Stomach (tissue), 9 donors: ENCODE measurements around the gene CYB5D1. TPM values are rescaled to one million over a fixed set of nuclear protein-coding genes. Genes with fewer than 3 reads are reported as not detected.

Source experiments
- DNase-seq, 2 donors: peaks; one replicate each; pipeline versions ENCODE4 v3.0.0 to v3.0.0-alpha.2; 2013 to 2019
- H3K27ac ChIP-seq, 5 donors: fragments of 200-600 bp in 4 of 5; sonication (generic) in 4 of 5; one replicate each; pipeline ENCODE4 v1.5.1; 2013 to 2019; ENCODE audit warnings: mild to moderate bottlenecking in 1 of 5, moderate library complexity in 1 of 5
- H3K27me3 ChIP-seq, 3 donors: fragments of 200-600 bp; sonication (generic); one replicate each; pipeline ENCODE4 v1.5.1; 2017 to 2019; ENCODE audit warnings: mixed run types in 1 of 3
- H3K36me3 ChIP-seq, 4 donors: fragments of 200-600 bp; sonication (generic); 1 replicate in 3 of 4; 2 replicates in 1 of 4; pipeline ENCODE4 v1.5.1; 2016 to 2019
- H3K4me1 ChIP-seq, 4 donors: fragments of 200-600 bp; sonication (generic); one replicate each; pipeline ENCODE4 v1.5.1; 2016 to 2019
- H3K4me3 ChIP-seq, 4 donors: fragments of 200-600 bp; sonication (generic) in 3 of 4; one replicate each; pipeline ENCODE4 v1.5.1; 2016 to 2019; ENCODE audit warnings: mild to moderate bottlenecking in 1 of 4
- H3K9me3 ChIP-seq, 4 donors: fragments of 200-600 bp; sonication (generic); one replicate each; pipeline ENCODE4 v1.5.1; 2016 to 2019
- CTCF ChIP-seq, 7 experiments: fragments of 450-650 bp in 4 of 7; fragments of 200-600 bp in 3 of 7; sonication (generic) in 3 of 7; IDR thresholded peaks; one replicate each; pipeline ENCODE4 v1.5.1; 2016 to 2019; ENCODE audit warnings: antibody characterized with exemption in 7 of 7, control low read depth in 2 of 7, mild to moderate bottlenecking in 1 of 7
- EP300 ChIP-seq: sonication (generic); formaldehyde crosslinking; IDR thresholded peaks from one replicate; pipeline ENCODE4 v1.6.1; 2017; ENCODE audit warnings: antibody characterized with exemption
- POLR2A ChIP-seq, 4 donors: fragments of 450-650 bp; IDR thresholded peaks; one replicate each; pipeline ENCODE4 v1.6.1; 2016; ENCODE audit warnings: antibody characterized with exemption in 4 of 4, control low read depth in 2 of 4, mild to moderate bottlenecking in 1 of 4, moderate library complexity in 1 of 4
- POLR2AphosphoS5 ChIP-seq, 3 donors: sonication (generic); formaldehyde crosslinking; IDR thresholded peaks; one replicate each; pipeline ENCODE4 v1.6.1; 2016; ENCODE audit warnings: antibody characterized with exemption in 3 of 3
- WGBS, 5 donors: extraction: QIAGEN DNeasy Blood & Tissue Kit in 3 of 5; methylation state at CpG; one replicate each; pipeline versions ENCODE4 v1.1.5 to v1.1.7; 2013 to 2018; 5-methylcytosine and 5-hydroxymethylcytosine counted together
- intact Hi-C: fragments of 100-400 bp; cut with DNase I; formaldehyde crosslinking; loops from one replicate; pipeline ENCODE4 v1.15.1; 2023; ENCODE audit warnings: low total_unique reads
- polyA plus RNA-seq, 3 donors: library from polyadenylated mRNA; stranded (reverse); fragments of 200-250 nt; gene quantifications; one replicate each; pipeline ENCODE4 v1.2.3, GENCODE V29; 2013
- total RNA-seq, 5 donors: library from RNA; depleted of rRNA; stranded (reverse); fragments of >200 nt; gene quantifications; one replicate each; pipeline versions ENCODE4 v1.1.0 to v1.2.3, GENCODE V29; 2014 to 2016
- donor health status: healthy with polysubstance abuse.
- donor health status: Bipolar disorder and iron deficiency.
- donor health status: healthy.

Gene CYB5D1
- total and polyA plus RNA-seq, 8 donors = 1.8 to 12.0 (median 4.9) TPM; not detected in 1

DNA sequence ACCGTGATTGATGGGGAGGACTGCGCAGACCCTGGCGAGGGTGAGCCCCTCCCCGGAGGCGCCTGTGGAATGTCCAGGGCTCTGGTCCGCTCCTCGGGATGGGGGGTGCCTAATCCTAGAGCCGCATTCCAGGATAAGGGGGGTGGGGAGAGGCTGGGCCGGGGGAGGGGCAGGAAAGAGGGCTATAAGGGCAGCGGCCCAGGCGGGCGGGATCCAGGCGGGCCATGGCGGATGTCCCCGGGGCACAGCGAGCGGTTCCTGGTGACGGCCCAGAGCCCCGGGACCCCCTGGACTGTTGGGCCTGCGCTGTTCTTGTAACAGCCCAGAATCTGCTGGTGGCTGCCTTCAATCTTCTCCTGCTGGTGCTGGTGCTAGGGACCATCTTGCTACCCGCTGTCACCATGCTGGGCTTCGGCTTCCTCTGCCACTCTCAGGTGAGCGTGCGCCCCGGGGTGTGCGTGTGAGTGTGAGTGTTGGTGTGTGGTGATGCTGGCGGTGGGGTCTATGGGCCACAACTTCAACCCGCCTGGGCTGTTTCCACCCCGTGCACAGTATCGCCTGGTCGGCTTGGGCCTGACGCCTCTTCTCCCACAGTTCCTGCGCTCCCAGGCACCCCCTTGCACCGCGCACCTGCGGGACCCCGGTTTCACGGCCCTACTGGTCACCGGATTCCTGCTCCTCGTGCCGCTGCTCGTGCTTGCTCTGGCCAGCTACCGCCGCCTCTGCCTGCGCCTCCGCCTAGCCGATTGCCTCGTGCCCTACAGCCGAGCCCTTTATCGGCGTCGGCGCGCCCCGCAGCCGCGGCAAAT lies 2.7 kb upstream of the CYB5D1 start, which contains the start of gene TMEM88:
TMEM88 (plus strand) TSS at position 216 of the 809 bp plus-strand sequence; CDS start at position 225, 9 bp downstream.
- intact Hi-C loops = loop anchor here (10.0 kb wide), 1 partner anchor 110 kb away; no protein-coding TSS in a partner anchor
- peaks cover 35 to 61% (median 47%) of the 10 kb centered on the region in 4 donors for H3K36me3 ChIP-seq
- 64 to 75% (median 72%) methylated on average over 44 to 57 of the region's 57 CpGs for WGBS, 5 donors

GRCh38 chr17:7855660-7856010 lies 2.2 kb upstream of the CYB5D1 start:
- 31 to 43% (median 41%) methylated on average over 12 to 15 of the region's 15 CpGs for WGBS, 5 donors
- Histone ChIP-seq H3K4me3 (peak overlapping the region; percentile 64 to 77 (median 68)), H3K9me3 (no peaks in the 10 kb centered on the region), H3K27me3 (no peaks in the 10 kb centered on the region), H3K27ac (peak overlapping the region; percentile 93 to 96 (median 94)), H3K36me3 (peaks cover 30 to 57% (median 46%) of the 10 kb centered on the region in 4 donors), H3K4me1 (peaks cover 42 to 65% (median 55%) of the 10 kb centered on the region in 4 donors)
- intact Hi-C loops = loop anchor here (10.0 kb wide), 1 partner anchor 111 kb away; no protein-coding TSS in a partner anchor
- no peak for TF ChIP-seq CTCF (IDR thresholded peaks at IDR 0.05)
- no peak for TF ChIP-seq EP300
- no peak for TF ChIP-seq POLR2AphosphoS5 (IDR thresholded peaks at IDR 0.05)
- TF ChIP-seq POLR2A (IDR thresholded peaks at IDR 0.05) = no peak
- no peak for DNase-seq

More for the DNA sequence above, 2.7 kb upstream of the CYB5D1 start, which contains the start of gene TMEM88:
- peak within 1 kb of the TSS; percentile 64 to 77 (median 68) for H3K4me3 ChIP-seq
- H3K27ac ChIP-seq = peak within 1 kb of the TSS; percentile 93 to 96 (median 94)
- peaks cover 42 to 69% (median 55%) of the 10 kb centered on the region in 4 donors for H3K4me1 ChIP-seq
- no peaks in the 10 kb centered on the region for H3K27me3 ChIP-seq
- peak in 1 of 2 donors; percentile 51 for DNase-seq
- TF ChIP-seq EP300 (no peak), CTCF (IDR thresholded peaks at IDR 0.05) (no peak), POLR2AphosphoS5 (IDR thresholded peaks at IDR 0.05) (no peak), POLR2A (IDR thresholded peaks at IDR 0.05) (no peak)
- no peaks in the 10 kb centered on the region for H3K9me3 ChIP-seq

DNA sequence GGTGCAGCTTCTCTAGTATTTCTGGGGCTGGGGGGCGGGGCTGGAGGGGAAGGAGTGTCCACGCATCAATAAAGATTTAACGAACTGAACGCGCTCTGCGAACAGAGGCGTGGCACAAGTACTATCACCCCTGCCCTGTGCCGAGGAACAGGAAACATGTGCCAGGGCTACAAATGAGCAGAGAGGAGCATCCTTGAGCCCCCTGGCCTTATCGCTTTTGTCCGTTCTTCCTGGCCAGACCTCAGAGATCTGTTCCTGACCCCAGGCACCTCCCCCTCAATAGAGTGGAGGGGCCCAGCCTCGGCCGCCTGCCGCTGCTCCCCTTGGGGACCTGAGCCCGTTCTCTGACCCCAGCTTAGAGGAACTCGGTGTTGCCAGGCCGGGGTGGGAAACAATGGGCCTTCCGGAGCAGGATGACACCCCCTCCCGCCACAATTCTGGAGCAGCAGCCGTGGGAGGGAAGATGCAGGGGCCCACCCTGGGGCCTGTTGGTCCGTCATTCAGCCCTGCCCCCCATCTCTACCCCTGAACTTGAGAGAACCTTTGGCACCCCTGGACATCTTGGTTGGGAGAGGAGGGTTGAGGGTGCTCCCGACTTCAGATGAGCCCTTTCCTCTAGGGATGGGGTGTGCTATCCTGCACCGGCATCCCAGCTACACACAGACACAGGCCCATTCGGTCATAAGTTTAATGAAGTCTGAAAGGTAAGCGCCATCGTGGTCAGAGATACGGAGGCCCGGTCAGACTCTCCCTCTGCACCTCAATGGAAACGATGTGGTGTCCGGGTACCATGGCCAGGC lies 1.6 kb upstream of the CYB5D1 start:
- no peak for TF ChIP-seq CTCF (IDR thresholded peaks at IDR 0.05)
- no peak for TF ChIP-seq POLR2A (IDR thresholded peaks at IDR 0.05)
- TF ChIP-seq EP300 = no peak
- no peak for TF ChIP-seq POLR2AphosphoS5 (IDR thresholded peaks at IDR 0.05)
- peaks cover 40 to 60% (median 51%) of the 10 kb centered on the region in 4 donors for H3K4me1 ChIP-seq
- H3K9me3 ChIP-seq = no peaks in the 10 kb centered on the region
- no peaks in the 10 kb centered on the region for H3K27me3 ChIP-seq
- DNase-seq = peak in 1 of 2 donors; percentile 75
- H3K27ac ChIP-seq = peak overlapping the region; percentile 93 to 96 (median 94)
- H3K36me3 ChIP-seq = peaks cover 24 to 57% (median 46%) of the 10 kb centered on the region in 4 donors
- intact Hi-C loops = loop anchor here (10.0 kb wide), 1 partner anchor 111 kb away; no protein-coding TSS in a partner anchor
- H3K4me3 ChIP-seq = peak overlapping the region; percentile 64 to 77 (median 68)
- 5 to 9% (median 7%) methylated on average over 27 to 29 of the region's 29 CpGs for WGBS, 5 donors
